ENCODE measurements around the gene SENP1.
A peak's percentile ranks its signal among the peaks of the same experiment; 100 is the strongest.
"Not testable (repeated sequence)": the region's sequence is repeated elsewhere in the genome, so short reads cannot be mapped to it uniquely, and the experiment has no call there.

Gene SENP1

DNA sequence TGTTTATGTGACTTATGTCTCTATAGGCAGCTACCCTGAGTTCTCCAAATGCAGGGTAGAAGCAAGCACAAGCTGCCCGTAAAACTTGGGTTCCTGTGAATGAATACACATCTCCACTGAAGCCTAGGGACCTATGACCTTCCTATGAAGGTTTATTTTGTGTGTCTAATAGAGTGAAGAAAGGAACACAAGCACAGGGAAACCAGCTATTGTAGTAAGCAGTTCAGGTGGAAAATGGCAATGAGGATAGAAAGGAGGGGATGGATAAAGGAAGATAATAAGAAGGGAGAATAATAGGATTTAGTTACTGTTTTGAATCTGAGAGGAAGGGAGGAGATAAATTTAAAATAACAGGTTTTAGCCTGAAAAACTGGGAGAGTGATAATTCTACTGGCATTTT lies 15.6 kb upstream of the SENP1 start:
- H3K27ac ChIP-seq = no peak overlapping the region
- TF ChIP-seq CTCF (conservative IDR thresholded peaks at IDR 0.05) = no peak

- no peak for TF ChIP-seq CTCF (conservative IDR thresholded peaks at IDR 0.05)
- peak overlapping the region; percentile 81 for H3K27ac ChIP-seq
Measured at GRCh38 chr12:48119834-48120195, 13.9 kb upstream of the SENP1 start.

DNA sequence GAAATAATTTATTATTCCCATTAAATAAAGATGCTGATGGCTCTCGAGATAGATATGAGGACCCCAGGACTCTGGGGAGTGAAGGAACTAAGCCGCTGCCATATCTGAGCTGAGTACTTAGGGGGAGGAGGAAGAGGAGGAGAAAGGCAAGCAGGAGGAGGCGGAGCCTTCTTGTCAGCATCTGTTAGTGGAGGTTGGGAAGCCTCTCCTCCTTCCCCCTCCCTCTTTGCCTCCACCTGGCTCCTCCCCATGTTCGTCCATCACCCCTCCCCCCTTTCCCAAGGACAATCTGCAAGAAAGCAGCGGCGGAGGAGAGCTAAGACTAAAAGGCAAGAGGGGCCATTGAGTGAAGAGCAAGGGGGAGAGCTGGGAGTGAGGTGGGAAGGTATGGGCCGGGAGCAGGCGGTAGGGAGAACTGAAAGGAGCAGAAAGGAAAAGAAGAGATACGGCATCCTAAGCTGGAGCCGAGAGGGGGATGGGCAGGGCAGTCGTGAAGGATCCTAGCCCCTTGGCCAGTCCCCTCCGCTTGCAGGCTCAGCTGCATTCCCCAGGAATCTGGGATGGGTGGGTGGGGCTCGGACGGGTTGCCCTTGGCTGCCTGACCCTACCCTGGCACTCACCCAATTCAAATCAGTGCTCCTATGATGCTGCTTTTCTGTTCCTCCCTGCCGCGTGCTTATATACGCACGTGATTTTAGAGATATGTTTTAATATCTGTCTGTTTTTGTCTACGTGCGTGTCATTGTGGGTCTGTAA lies 13.4 kb upstream of the SENP1 start, which contains the start of gene PFKM:
TSS of gene PFKM (plus strand) at position 287 of the 756 bp plus-strand sequence. CDS start 3,411 bp downstream, outside the sequence.
- peak within 1 kb of the TSS; percentile 81 for H3K27ac ChIP-seq
- no peak for TF ChIP-seq CTCF (conservative IDR thresholded peaks at IDR 0.05)

- no peak for TF ChIP-seq CTCF (conservative IDR thresholded peaks at IDR 0.05)
- peak overlapping the region; percentile 81 for H3K27ac ChIP-seq
Measured at GRCh38 chr12:48118284-48118871, 12.5 kb upstream of the SENP1 start.

GRCh38 chr12:48115957-48116356 lies 10.1 kb upstream of the SENP1 start:
- TF ChIP-seq CTCF (conservative IDR thresholded peaks at IDR 0.05) = no peak
- H3K27ac ChIP-seq = no peak overlapping the region

- not testable (repeated sequence) for H3K27ac ChIP-seq
Measured at GRCh38 chr12:48111312-48111693, 5.4 kb upstream of the SENP1 start.

DNA sequence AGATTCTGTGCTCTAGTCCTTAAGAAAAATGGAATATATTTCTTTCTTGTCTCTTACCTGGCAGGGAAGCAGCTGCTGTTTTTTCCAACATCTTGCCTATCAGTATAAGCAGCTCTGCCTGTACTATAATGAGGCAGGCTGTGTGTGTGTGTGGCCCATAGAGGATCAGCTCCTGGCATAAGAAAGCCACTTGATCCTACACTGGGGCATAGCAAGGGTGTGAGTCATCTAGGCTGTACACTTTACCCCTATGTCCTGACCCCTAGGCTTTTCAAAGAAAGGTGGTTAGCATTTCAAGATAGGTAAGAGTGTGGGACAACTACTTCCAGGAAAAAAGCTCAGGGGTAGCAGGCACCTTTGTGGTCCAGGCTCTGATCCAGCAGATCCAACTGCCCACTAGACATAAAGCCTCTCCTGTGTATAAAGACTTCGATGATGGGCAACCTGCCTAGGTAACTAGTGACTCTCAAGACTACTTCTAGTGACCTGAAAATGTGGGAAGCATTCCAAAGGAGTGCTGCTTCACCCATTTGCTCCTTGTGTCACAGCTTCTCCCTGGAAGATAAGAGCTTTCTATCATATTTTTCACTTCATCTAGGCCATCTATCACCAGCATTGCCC lies 4.9 kb upstream of the SENP1 start:
- TF ChIP-seq CTCF (conservative IDR thresholded peaks at IDR 0.05) = no peak

DNA sequence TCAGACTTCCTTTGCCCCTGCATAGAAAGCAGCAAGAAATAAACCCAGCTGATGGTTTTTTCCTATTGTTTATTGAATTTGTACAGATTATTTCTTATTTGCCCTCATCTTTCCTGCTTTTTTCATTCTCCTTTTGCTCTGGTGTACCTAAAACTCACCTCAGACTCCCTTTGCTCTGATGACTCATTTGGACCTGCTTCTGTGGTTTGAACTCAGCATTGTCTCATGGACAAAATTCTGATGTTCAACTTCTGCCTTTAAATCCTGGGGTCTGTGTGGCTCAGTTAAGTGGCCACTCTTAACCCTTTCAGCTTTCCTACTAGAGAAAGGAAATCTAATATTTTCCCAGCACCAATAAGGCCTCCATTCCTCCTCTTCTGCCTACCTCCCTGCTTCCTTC lies 3.5 kb upstream of the SENP1 start:
- H3K27ac ChIP-seq = no peak overlapping the region
- TF ChIP-seq CTCF (conservative IDR thresholded peaks at IDR 0.05) = no peak

More for the DNA sequence above, 4.9 kb upstream of the SENP1 start:
- no peak overlapping the region for H3K27ac ChIP-seq

All from VCaP (cell line).